K562 (cell line): ENCODE results near the gene AMN1. TPM values are rescaled to one million over a fixed set of nuclear protein-coding genes. Genes with fewer than 3 reads are reported as not detected.
A peak's percentile ranks its signal among the peaks of the same experiment; 100 is the strongest.

Experiments used
- AFF1 ChIP-seq, 2 experiments: fragments of 450-650 bp; IDR thresholded peaks; 2 replicates each; pipeline ENCODE4 v1.6.1; 2018; ENCODE audit warnings: mild to moderate bottlenecking in 2 of 2, low read depth in 1 of 2; ENCODE audit not compliant: partially characterized antibody in 2 of 2
- CBX5 ChIP-seq: IDR thresholded peaks from 2 replicates; pipeline ENCODE4 v1.6.1; 2014; ENCODE audit warnings: low read depth, borderline replicate concordance
- DMBX1 ChIP-seq: fragments of 250-450 bp; sonication (Bioruptor Pico); IDR thresholded peaks from 2 replicates; pipeline ENCODE4 v1.8.0; 2022; ENCODE audit warnings: inconsistent platforms, mild to moderate bottlenecking, moderate library complexity, borderline replicate concordance
- GTF2A2 ChIP-seq: IDR thresholded peaks from 2 replicates; pipeline ENCODE4 v1.6.1; 2016; ENCODE audit warnings: mild to moderate bottlenecking, missing genetic modification characterization, missing compliant biosample characterization
- KDM5B ChIP-seq: fragments of 200-600 bp; sonication (generic); IDR thresholded peaks from 2 replicates; pipeline ENCODE4 v1.6.1; 2012; ENCODE audit warnings: low read depth, mild to moderate bottlenecking, moderate library complexity, low read length, control low read depth, inconsistent platforms; ENCODE audit not compliant: insufficient replicate concordance
- KLF1 ChIP-seq: fragments of 450-650 bp; IDR thresholded peaks from 2 replicates; pipeline ENCODE4 v1.6.1; 2016; ENCODE audit warnings: missing genetic modification characterization, missing compliant biosample characterization
- PKNOX1 ChIP-seq: fragments of 450-650 bp; IDR thresholded peaks from 2 replicates; pipeline ENCODE4 v1.6.1; 2016
- POLR2G ChIP-seq: fragments of 200-400 bp; formaldehyde crosslinking; IDR thresholded peaks from 2 replicates; pipeline ENCODE4 v1.6.1; 2017; ENCODE audit warnings: low read depth, mild to moderate bottlenecking, antibody characterized with exemption, low read length, moderate library complexity
- SMAD4 ChIP-seq: fragments of 250-450 bp; sonication (Bioruptor Pico); conservative IDR thresholded peaks from 2 replicates; pipeline ENCODE4 v1.8.0; 2021; ENCODE audit warnings: inconsistent platforms, mild to moderate bottlenecking, moderate library complexity
- ZNF445 ChIP-seq: fragments of 250-450 bp; sonication (Bioruptor Pico); IDR thresholded peaks from 2 replicates; pipeline ENCODE4 v1.4.0; 2020; ENCODE audit warnings: low read depth, mild to moderate bottlenecking, moderate library complexity
- ZNF449 ChIP-seq: fragments of 250-450 bp; sonication (Bioruptor Pico); IDR thresholded peaks from 2 replicates; pipeline ENCODE4 v1.8.0; 2022; ENCODE audit warnings: moderate library complexity, mild to moderate bottlenecking, inconsistent platforms
- ZNF778 ChIP-seq: fragments of 450-650 bp; formaldehyde crosslinking; IDR thresholded peaks from 2 replicates; pipeline ENCODE4 v1.4.0; 2020; ENCODE audit warnings: mild to moderate bottlenecking, moderate library complexity
- ZNF79 ChIP-seq: fragments of 250-450 bp; sonication (Bioruptor Pico); IDR thresholded peaks from 2 replicates; pipeline ENCODE4 v1.4.0; 2020; ENCODE audit warnings: low read depth, mild to moderate bottlenecking, moderate library complexity
- polyA plus RNA-seq, 8 experiments: library from polyadenylated mRNA; depleted of rRNA in 4 of 8; stranded (reverse) in 5 of 8; unstranded in 3 of 8; fragments of >200 nt; fragmentation: Nextera tagmentation in 2 of 8; fragmentation: Illumina TruSeq in 1 of 8; extraction: Ambion mirVana in 2 of 8; extraction: Trizol in 1 of 8; gene quantifications; 2 replicates each; pipeline versions ENCODE4 v1.2.1 to v1.2.3, GENCODE V29; 2011 to 2014; ENCODE audit warnings: inconsistent platforms in 1 of 8, missing spikeins in 1 of 8
- total RNA-seq, 7 experiments: library from RNA; depleted of rRNA in 6 of 7; stranded (reverse); fragments of >200 nt in 6 of 7; fragmentation: Illumina TruSeq in 2 of 7; extraction: Trizol in 2 of 7; gene quantifications; 2 replicates each; pipeline versions ENCODE4 v1.2.1 to v1.2.3, GENCODE V29; 2011 to 2021; ENCODE audit warnings: low replicate concordance in 1 of 7

The AMN1 gene
- total and polyA plus RNA-seq, 9 of the 15 experiments (the other 6 are each of a cell fraction or from before 2014, with no cell fraction given): 5.2 to 27.6 (median 13.0) TPM

GRCh38 chr12:31682136-31682962, 46.5 kb downstream of the AMN1 start (continued):
- TF ChIP-seq PKNOX1 (peak; percentile 41; the same call in 1 of the 2 replicates), ZNF445 (CRISPR knock-in tag) (peak; percentile 59; the same call in 1 of the 2 replicates), POLR2G (no peak), ZNF449 (CRISPR knock-in tag) (no peak), CBX5 (peak; percentile 99), ZNF79 (CRISPR knock-in tag) (no peak), KDM5B (no peak), DMBX1 (CRISPR knock-in tag) (no peak), AFF1 (IDR thresholded peaks at IDR 0.05; ENCODE audit: low read depth in 1 of 2, partially characterized antibody in 2 of 2) (no peak), GTF2A2 (tag) (no peak), ZNF778 (CRISPR knock-in tag) (no peak), SMAD4 (CRISPR knock-in tag) (0 out of 2 replicates have a peak, but pooled peaks have one; percentile 33), KLF1 (tag) (no peak)
